Measurements from ENCODE around the gene CCDC33.

Gene CCDC33

GRCh38 chr15:74381481-74381880 is 145.4 kb downstream of the CCDC33 start:
- DNase-seq (ENCODE audit: low spot score) = no peak

- DNase-seq (ENCODE audit: low spot score) = peak; percentile 87
Observed at GRCh38 chr15:74382004-74382816, 146.1 kb downstream of the CCDC33 start.

- DNase-seq (ENCODE audit: low spot score) = no peak
Observed at GRCh38 chr15:74383286-74383685, 147.2 kb downstream of the CCDC33 start.

GRCh38 chr15:74383695-74384565 is 147.8 kb downstream of the CCDC33 start:
- DNase-seq (ENCODE audit: low spot score) = no peak

- no peak for DNase-seq (ENCODE audit: low spot score)
Observed at GRCh38 chr15:74384566-74384880, 148.4 kb downstream of the CCDC33 start.

GRCh38 chr15:74384881-74385643 is 148.9 kb downstream of the CCDC33 start:
- peak; percentile 64 for DNase-seq (ENCODE audit: low spot score)

- DNase-seq (ENCODE audit: low spot score) = no peak
Observed at GRCh38 chr15:74385733-74386132, 149.6 kb downstream of the CCDC33 start.

Measured in hematopoietic multipotent progenitor cell treated with erythropoietin and hydrocortisone succinate and interleukin-3 and kit ligand, for 15 days (in vitro differentiated cells).